GM19372 (cell line): ENCODE results near the gene PSMD9.
"Not testable (repeated sequence)": the region's sequence is repeated elsewhere in the genome, so short reads cannot be mapped to it uniquely, and the experiment has no call there.

Experiments
- ATAC-seq: cut with Tn5 transposase; IDR thresholded peaks from one replicate; pipeline ENCODE4 v1.9.1; 2021; ENCODE audit warnings: mild to moderate bottlenecking, low read depth, moderate library complexity; ENCODE audit not compliant: unreplicated experiment

PSMD9 gene

GRCh38 chr12:121917950-121918678, 29.5 kb downstream of the PSMD9 start, which contains the start of gene CFAP251:
Gene CFAP251 (plus strand): TSS chr12:121918592. CDS start chr12:121921306, 2,714 bp downstream.
- ATAC-seq: peak; percentile 84

- no peak for ATAC-seq
These were observed 30.1 kb downstream of the PSMD9 start for GRCh38 chr12:121918679-121919038.

- no peak for ATAC-seq
These were observed 32.5 kb downstream of the PSMD9 start for GRCh38 chr12:121921066-121921465.

GRCh38 chr12:121925358-121925695, 36.7 kb downstream of the PSMD9 start:
- no peak for ATAC-seq

GRCh38 chr12:121926874-121927706, 38.5 kb downstream of the PSMD9 start:
- ATAC-seq: no peak

- ATAC-seq: no peak
These were observed 39.2 kb downstream of the PSMD9 start for GRCh38 chr12:121927813-121928212.

GRCh38 chr12:121929545-121929944, 41.0 kb downstream of the PSMD9 start:
- ATAC-seq: not testable (repeated sequence)

GRCh38 chr12:121930862-121931261, 42.3 kb downstream of the PSMD9 start:
- no peak for ATAC-seq

- no peak for ATAC-seq
These were observed 43.6 kb downstream of the PSMD9 start for GRCh38 chr12:121932176-121932536.

- ATAC-seq: no peak
These were observed 44.4 kb downstream of the PSMD9 start for GRCh38 chr12:121932914-121933521.

- no peak for ATAC-seq
These were observed 45.1 kb downstream of the PSMD9 start for GRCh38 chr12:121933522-121934308.

GRCh38 chr12:121934309-121934664, 45.7 kb downstream of the PSMD9 start:
- ATAC-seq: no peak

GRCh38 chr12:121937654-121938053, 49.1 kb downstream of the PSMD9 start:
- ATAC-seq: no peak

- ATAC-seq: no peak
These were observed 50.6 kb downstream of the PSMD9 start for GRCh38 chr12:121939186-121939585.

- ATAC-seq: no peak
These were observed 51.6 kb downstream of the PSMD9 start for GRCh38 chr12:121939992-121940766.

- no peak for ATAC-seq
These were observed 53.6 kb downstream of the PSMD9 start for GRCh38 chr12:121942145-121942718.

- ATAC-seq: no peak
These were observed 55.3 kb downstream of the PSMD9 start for GRCh38 chr12:121943926-121944325.

GRCh38 chr12:121946313-121947025, 57.9 kb downstream of the PSMD9 start:
- ATAC-seq: no peak

GRCh38 chr12:121947981-121948380, 59.4 kb downstream of the PSMD9 start:
- ATAC-seq: no peak
